ENCODE data around the gene ACOT7. TPM values are rescaled to one million over a fixed set of nuclear protein-coding genes. Genes with fewer than 3 reads are reported as not detected.

Gene ACOT7
- total RNA-seq, 1 donor from 2014 or later = 38.8 TPM

GRCh38 chr1:6251681-6252373 is 141.7 kb downstream of the ACOT7 start:
- DNase-seq (ENCODE audit: extremely low spot score in 2 of 2) = no peak

GRCh38 chr1:6251233-6251632 is 142.3 kb downstream of the ACOT7 start:
- Histone ChIP-seq H3K4me1 (peaks cover 9% of the 10 kb centered on the region), H3K4me3 (no peak overlapping the region), H3K27ac (no peak overlapping the region), H3K27me3 (no peaks in the 10 kb centered on the region), H3K9me3 (no peaks in the 10 kb centered on the region), H3K36me3 (peaks cover 0 to 12% of the 10 kb centered on the region in 2 donors)
- intact Hi-C loops (cut with DNase I) = no loop called here
- DNase-seq (ENCODE audit: extremely low spot score in 2 of 2) = no peak
- TF ChIP-seq POLR2AphosphoS5 (IDR thresholded peaks at IDR 0.05; ENCODE audit: insufficient read depth in 1 of 2, low read depth in 1 of 2) = no peak
- no peak for TF ChIP-seq CTCF (IDR thresholded peaks at IDR 0.05)
- no peak for TF ChIP-seq POLR2A (IDR thresholded peaks at IDR 0.05)

More at GRCh38 chr1:6251681-6252373, 141.7 kb downstream of the ACOT7 start:
- intact Hi-C loops (cut with DNase I) = no loop called here
- no peak overlapping the region for H3K27ac ChIP-seq
- no peak overlapping the region for H3K4me3 ChIP-seq
- no peaks in the 10 kb centered on the region for H3K27me3 ChIP-seq
- no peaks in the 10 kb centered on the region for H3K9me3 ChIP-seq
- peaks cover 0 to 12% of the 10 kb centered on the region in 2 donors for H3K36me3 ChIP-seq
- peaks cover 3% of the 10 kb centered on the region for H3K4me1 ChIP-seq
- TF ChIP-seq POLR2A (IDR thresholded peaks at IDR 0.05) = no peak
- TF ChIP-seq CTCF (IDR thresholded peaks at IDR 0.05) = no peak
- TF ChIP-seq POLR2AphosphoS5 (IDR thresholded peaks at IDR 0.05; ENCODE audit: insufficient read depth in 1 of 2, low read depth in 1 of 2) = no peak

GRCh38 chr1:6249739-6250689 is 143.6 kb downstream of the ACOT7 start:
- peaks cover 22% of the 10 kb centered on the region for H3K4me1 ChIP-seq
- intact Hi-C loops (cut with DNase I) = loop anchor here (5.0 to 10.0 kb wide), 3 partner anchors 97 to 185 kb away; no protein-coding TSS in a partner anchor
- no peak for TF ChIP-seq POLR2A (IDR thresholded peaks at IDR 0.05)
- TF ChIP-seq CTCF (IDR thresholded peaks at IDR 0.05) = no peak
- TF ChIP-seq POLR2AphosphoS5 (IDR thresholded peaks at IDR 0.05; ENCODE audit: insufficient read depth in 1 of 2, low read depth in 1 of 2) = no peak
- no peak for DNase-seq (ENCODE audit: extremely low spot score in 2 of 2)
- H3K36me3 ChIP-seq = peaks cover 0 to 12% of the 10 kb centered on the region in 2 donors
- no peaks in the 10 kb centered on the region for H3K27me3 ChIP-seq
- no peaks in the 10 kb centered on the region for H3K9me3 ChIP-seq
- H3K27ac ChIP-seq = no peak overlapping the region
- H3K4me3 ChIP-seq = peak overlapping the region in 1 of 2 donors; percentile 39

GRCh38 chr1:6248932-6249738 is 144.4 kb downstream of the ACOT7 start:
- no peak for TF ChIP-seq POLR2A (IDR thresholded peaks at IDR 0.05)
- TF ChIP-seq CTCF (IDR thresholded peaks at IDR 0.05) = no peak
- peak in 1 of 2 donors; percentile 34 for TF ChIP-seq POLR2AphosphoS5 (IDR thresholded peaks at IDR 0.05; ENCODE audit: insufficient read depth in 1 of 2, low read depth in 1 of 2)
- Histone ChIP-seq H3K4me1 (peaks cover 24% of the 10 kb centered on the region), H3K9me3 (no peaks in the 10 kb centered on the region), H3K4me3 (peak overlapping the region in 1 of 2 donors; percentile 39), H3K27ac (no peak overlapping the region), H3K27me3 (peaks cover 5% of the 10 kb centered on the region), H3K36me3 (peaks cover 0 to 8% of the 10 kb centered on the region in 2 donors)
- intact Hi-C loops (cut with DNase I) = loop anchor here (5.0 to 10.0 kb wide), 3 partner anchors 98 to 186 kb away; no protein-coding TSS in a partner anchor
- no peak for DNase-seq (ENCODE audit: extremely low spot score in 2 of 2)
